Endometrial microvascular endothelial cells (primary cell): ENCODE measurements around the gene SOX18. TPM values are rescaled to one million over a fixed set of nuclear protein-coding genes. Genes with fewer than 3 reads are reported as not detected.
"Not testable (repeated sequence)": the region's sequence is repeated elsewhere in the genome, so short reads cannot be mapped to it uniquely, and the experiment has no call there.

Experiments used
- in situ Hi-C: cut with HindIII; loops from 2 replicates; pipeline ENCODE4 v1.10.0; 2017; ENCODE audit warnings: low sequenced_read_pairs, low pct_unique_long_range_greater_than_20kb; ENCODE audit errors: inconsistent ontology term
- total RNA-seq: library from RNA; depleted of rRNA; stranded (reverse); fragments of >200 nt; gene quantifications from one replicate; pipeline ENCODE4 v1.2.3, GENCODE V29; 2015; ENCODE audit errors: inconsistent ontology term

SOX18 gene
- total RNA-seq, 1 donor from 2014 or later = 0.37 TPM

DNA sequence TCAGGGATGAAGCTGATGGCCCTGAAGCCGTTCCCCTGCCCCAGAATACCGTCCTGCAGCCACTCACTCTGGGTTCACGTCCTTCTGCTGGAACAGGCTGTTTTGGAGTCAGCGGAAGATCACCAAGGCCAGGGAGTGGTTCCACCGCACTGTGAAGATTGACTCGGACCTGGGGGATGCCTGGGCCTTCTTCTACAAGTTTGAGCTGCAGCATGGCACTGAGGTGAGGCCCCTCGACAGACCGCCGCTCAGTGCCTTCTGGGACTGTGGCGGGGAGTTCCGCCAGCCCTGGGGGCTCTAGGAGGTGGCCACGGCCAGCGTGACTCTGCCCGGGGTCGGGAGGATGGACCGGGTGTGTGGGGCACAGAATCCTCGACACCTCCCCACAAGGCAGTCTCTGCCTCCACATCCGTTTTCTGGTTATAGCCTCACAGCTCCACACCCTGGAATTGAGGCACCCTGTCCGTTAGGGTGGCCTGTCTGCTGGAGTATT lies 17.6 kb downstream of the SOX18 start:
- in situ Hi-C loops = no loop called here

DNA sequence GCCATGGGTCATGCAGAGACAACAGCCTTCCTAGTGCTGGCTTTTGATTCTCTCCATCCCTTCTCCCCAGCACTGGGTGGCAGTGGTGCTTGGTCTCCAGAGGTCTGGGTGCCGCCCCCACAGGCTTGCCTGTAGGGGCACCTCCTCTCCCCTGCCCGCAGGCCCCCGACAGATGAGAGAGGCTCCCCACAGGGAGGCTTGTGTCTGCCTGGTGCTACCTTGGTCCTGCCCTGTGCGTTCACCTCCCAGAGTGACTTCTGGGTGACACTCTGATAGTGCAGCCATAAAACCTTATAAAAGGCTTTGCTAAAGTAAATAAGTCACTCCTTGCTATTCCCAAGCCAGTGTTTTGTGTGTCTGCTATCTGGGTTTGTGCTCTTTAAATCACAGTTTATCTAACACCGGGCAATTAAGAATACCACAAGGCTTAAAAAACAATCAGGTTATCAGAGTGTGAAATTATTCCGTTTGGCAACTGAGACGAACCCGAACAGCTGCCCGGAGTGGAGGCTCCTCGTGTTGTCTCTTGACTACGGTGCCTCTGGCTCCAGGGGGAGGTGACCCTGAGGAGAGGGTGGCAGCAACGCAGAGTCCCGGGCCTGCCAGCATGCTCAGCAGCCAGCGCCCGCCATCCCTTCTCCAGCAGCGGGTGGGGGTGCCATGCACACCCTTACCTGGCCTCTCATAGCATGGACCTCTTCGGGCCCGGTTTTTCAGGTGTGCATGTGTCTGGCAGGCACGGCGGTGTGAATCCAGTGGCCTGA lies 18.9 kb downstream of the SOX18 start:
- in situ Hi-C loops = no loop called here

DNA sequence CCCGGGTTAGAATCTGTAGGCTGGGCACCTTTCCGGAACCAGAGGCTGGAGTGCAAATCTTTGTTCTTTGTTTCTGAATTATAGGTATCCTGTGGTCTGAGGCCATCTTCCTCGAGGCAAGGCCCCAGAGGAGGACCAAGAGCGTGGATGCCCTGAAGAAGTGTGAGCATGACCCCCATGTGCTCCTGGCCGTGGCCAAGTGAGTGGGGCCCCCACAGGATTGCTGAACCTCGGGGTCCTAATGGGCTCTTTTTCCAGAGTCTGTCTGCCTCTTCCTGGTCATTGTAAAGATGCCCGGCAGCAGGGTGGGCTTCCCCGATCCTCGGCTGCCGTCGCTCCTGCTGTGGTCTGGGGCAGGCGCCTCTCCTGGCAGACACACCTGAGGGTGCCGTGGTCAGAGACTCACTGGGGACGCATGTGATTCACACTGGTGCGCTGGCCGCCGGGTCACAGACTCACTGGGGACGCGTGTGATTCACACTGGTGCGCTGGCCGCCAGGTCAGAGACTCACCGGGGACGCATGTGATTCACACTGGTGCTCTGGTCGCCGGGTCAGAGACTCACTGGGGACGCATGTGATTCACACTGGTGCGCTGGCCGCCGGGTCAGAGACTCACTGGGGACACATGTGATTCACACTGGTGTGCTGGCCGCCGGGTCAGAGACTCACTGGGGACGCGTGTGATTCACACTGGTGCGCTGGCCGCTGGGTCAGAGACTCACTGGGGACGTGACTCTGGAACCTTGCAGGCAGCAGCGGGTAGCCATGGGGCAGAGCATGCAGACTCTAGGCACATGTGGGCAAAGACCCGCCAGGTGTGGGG lies 19.9 kb downstream of the SOX18 start:
- in situ Hi-C loops = no loop called here

DNA sequence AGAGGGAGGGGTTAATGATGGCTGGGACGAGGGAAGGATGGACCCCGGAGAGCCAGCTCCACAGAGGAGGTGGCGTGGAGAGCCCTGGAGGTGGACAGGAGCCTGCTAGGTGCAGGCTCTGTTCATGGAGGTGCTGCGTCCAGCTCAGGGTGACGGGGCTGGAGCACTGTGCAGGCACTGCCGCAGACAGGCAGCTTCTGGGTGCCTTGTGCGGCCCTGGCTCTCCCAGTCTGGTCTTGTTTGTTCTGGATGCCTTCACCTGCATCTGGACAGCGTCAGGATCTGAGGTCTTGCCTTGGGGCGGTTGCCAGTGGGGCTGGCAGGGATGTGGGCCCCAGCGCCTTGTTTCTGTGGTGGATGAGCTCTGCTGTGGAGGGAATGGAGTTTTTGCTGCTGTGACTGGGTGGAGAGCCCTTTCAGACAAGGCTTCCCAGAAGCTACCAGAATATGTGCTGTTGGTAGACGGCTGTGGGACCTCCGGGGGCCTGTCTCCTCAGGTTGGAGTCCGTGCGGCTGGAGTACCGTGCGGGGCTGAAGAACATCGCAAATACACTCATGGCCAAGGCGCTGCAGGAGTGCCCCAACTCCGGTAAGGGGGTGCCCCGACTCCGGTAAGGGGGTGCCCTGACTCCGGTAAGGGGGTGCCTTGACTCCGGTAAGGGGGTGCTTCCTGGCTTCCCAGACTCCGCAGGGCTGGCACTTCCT lies 21.3 kb downstream of the SOX18 start:
- in situ Hi-C loops = no loop called here

DNA sequence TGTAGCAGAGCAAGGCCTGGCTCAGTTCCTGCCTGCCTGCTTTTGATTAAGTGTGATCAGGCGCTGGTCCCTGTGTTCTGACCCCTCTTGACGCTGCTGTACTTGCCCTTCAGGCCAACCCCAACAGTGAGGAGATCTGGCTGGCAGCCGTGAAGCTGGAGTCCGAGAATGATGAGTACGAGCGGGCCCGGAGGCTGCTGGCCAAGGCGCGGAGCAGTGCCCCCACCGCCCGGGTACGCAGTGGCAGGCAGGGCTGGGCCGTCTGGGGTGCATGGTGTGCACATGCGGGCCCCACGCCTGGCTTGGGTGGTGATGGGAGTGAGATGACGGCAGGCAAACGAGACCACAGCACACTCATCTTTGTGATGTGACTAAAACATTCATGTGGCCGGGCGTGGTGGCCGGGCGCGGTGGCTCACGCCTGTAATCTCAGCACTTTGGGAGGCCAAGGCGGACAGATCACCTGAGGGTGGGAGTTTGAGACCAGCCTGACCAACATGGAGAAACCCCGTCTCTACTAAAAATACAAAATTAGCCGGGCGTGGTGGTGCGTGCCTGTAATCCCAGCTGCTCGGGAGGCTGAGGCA lies 23.5 kb downstream of the SOX18 start:
- in situ Hi-C loops = no loop called here

DNA sequence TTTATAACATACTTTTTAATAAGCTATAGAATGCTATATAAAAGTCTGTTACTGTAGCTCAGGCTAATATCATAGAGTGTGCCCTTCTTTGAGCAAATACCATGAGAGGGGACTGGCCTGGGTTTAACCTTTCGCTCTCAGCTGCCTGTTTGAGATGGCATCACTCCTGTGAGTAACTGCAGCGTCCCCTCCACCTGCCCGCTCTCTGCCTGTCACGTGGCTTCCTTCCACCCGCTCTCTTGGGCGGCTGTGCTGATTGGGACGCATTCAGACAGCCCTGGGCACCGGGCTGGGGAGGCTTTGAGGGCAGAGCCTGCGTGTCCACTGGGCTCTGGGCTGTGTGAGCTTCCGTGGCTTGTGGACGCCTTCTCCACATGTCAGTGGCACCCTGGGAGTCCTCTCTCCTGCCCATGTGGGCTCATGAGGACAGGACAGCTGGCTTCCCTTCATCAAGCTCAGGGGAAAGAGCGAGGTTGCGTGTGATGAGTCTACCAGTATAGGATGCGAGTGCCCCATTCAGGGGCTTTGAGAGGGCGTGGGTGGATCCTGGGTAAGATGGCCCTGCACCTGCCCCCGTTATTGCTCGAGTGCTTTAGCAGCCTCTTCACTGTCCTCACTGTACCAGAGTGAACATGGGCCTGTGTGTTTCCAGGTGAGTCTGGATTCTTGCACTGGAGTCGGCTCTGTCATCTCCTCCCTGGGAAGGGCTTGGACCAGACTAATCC lies 24.2 kb downstream of the SOX18 start:
- in situ Hi-C loops = no loop called here

DNA sequence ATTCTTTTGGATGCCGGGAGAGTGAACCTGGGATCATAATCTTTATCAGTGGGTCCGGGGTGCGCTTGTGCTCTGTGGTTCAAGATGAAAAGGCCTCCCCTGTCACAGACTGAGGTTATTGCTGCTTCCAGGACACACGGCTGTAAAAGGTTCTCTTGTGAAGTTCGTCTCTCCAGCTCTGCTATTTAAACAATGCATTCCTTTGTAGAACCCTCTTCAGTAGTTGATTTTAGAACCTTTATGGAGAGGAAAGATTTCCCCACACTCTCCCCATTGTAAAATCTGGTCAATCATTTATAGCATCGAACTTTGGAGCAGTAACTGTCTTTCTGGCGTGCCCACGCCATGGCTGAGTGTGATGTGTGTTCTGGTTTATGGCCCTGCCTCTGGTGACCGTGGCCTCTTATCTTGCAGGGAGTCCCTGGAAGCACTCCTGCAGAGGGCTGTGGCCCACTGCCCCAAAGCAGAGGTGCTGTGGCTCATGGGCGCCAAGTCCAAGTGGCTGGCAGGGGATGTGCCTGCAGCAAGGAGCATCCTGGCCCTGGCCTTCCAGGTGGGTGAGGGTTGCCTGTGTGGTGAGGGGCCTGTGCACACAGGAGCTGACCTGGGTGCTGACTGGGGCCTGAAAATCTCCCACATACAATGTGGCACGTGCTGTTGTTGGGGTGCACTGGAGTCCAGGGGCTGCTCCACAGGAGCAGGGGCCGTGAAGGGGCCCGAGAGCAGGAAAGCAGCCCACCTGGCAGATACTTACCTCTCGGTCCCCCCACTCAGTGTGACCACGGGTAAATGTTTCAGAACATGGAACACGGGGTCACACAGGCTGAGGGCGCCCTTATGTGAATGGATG lies 25.1 kb downstream of the SOX18 start:
- in situ Hi-C loops = no loop called here

DNA sequence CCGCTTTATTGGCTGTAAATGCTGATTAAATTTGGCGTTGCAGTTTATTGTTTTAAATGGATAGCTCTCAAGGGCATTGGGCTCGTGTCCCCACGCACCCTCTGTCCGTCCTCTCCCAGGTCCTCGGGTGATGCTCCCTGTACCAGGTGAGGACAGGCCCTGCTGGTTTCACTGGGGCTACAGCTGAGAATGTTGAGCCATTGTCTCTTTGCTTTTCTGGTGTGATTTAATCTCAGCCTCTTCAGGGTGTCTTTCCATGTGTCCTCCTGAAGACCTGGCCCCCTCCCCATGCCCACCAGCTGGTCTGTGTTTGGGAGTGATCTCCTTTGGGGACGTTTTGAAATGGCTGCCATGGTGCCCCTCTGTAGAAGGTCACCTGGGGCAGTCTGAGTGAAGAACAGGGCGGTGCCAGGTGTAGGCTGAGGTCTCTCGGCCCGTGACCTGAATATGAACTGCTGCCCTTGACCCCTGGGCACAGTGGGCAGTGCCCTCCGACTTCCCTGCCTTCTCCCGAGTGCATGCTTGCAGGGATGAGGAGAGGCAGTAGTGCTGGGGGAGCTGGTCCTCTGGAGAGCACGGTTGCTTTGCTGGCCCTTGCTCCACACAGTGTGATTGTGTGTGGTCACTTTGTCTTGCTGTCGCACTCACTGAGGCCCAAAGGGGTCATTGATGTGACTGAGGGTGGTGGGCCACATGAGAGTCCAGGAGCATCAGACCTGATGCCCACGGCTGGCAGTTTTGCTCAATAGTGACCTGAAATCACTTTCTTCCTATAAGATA lies 25.9 kb downstream of the SOX18 start:
- in situ Hi-C loops = no loop called here

DNA sequence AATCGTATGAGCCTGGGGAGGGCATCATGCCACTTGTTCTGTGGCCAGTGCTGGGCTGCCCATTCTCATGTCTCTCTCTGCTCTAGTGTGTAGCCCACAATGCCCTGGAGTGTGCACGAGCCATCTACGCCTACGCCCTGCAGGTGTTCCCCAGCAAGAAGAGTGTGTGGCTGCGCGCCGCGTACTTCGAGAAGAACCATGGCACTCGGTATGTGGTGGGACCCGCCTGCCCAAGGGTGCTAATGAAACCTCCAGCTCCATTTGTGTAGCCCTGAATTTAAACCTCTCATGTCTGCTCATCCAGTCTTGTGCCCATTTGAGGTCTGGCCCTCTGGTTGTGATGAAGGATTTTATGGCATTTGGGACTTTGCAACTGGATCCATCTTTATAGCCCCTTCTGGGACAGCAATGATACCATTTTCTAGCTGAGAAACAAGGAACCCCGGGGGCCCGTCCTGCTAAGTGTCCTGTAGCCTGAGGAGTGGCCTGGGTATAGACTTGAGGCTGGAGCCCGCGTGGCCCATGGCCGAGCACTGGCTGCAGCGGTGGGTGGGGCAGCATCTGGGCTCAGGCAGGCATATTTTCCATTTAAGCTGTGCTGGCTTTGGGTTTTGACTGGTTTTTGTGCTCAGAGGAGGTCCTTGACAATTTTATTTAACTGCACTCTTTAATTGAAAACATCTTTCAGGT lies 26.6 kb downstream of the SOX18 start:
- in situ Hi-C loops = no loop called here

DNA sequence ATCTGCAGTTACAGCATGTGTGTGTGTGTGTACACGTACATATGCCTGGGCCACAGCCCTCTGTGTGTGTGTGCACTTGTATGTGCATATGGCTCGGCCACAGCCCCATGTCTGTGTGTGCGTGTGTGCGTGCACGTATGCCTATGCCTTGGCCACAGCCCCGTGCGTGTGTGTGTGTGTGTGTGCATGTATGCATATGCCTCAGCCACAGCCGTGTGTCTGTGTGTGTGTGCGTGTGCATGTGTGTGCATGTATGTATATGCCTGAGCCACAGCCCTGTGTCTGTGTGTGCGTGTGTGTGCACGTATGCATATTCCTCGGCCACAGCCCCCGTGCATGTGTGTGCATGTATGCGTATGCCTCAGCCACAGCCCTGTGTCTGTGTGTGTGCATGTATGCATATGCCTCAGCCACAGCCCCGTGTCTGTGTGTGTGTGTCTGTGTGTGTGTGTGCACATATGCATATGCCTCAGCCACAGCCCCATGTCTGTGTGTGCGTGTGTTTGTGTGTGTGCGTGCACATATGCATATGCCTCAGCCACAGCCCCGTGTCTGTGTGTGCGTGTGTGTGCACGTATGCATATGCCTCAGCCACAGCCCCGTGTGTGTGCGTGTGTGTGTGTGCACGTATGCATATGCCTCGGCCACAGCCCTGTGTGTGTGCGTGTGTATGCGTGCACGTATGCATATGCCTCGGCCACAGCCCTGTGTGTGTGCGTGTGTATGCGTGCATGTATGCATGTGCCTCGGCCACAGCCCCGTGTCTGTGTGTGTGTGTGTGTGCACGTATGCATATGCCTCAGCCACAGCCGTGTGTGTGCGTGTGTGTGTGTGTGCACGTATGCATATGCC lies 28.1 kb downstream of the SOX18 start:
- in situ Hi-C loops = no loop called here

DNA sequence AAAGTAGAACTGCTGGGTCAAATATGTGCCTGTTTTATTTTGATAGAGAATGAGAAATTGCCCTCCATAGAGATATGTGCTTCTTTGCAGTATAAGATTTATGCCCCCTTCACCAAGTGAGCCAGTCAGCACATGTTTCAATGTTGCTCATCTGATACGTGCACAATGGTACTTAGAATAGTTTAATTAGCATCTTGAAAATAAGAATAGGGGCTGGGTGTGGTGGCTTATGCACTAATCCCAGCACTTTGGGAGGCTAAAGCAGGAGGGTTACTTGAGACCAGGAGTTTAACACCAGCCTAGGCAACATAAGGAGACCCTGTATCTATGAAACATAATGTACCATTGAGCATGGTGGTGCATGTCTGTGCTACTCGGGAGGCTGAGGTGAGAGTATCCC lies 33.8 kb downstream of the SOX18 start:
- in situ Hi-C loops = no loop called here

DNA sequence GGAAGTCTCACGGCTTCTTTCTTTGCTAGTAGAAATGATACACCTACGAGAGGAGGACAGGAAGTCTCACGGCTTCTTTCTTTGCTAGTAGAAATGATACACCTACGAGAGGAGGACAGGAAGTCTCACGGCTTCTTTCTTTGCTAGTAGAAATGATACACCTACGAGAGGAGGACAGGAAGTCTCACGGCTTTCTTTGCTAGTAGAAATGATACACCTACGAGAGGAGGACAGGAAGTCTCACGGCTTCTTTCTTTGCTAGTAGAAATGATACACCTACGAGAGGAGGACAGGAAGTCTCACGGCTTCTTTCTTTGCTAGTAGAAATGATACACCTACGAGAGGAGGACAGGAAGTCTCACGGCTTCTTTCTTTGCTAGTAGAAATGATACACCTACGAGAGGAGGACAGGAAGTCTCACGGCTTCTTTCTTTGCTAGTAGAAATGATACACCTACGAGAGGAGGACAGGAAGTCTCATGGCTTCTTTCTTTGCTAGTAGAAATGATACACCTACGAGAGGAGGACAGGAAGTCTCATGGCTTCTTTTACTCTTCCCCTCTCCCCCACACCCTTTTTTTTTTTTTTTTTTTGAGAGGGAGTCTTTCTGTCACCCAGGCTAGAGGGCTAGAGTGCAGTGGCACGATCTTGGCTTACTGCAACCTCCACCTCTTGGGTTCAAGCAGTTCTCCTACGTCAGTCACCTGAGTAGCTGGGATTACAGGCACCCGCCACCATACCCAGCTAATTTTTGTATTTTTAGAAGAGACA lies 36.9 kb downstream of the SOX18 start:
- in situ Hi-C loops = not testable (repeated sequence)

DNA sequence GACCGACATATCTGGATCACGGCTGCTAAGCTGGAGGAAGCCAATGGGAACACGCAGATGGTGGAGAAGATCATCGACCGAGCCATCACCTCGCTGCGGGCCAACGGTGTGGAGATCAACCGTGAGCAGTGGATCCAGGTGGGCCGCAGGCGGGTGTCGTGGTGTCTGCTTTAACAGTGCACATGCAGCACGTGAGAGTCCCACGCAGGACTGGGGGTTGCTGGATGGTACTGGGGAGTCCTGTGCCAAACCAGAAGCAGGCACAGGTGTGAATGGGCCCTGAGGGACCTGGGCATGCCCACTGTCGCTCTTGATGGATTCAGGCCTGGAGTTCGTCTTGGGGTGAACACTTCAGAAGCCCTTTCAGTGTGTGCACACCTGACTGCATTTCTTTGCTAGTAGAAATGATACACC lies 38.1 kb downstream of the SOX18 start:
- in situ Hi-C loops = no loop called here

DNA sequence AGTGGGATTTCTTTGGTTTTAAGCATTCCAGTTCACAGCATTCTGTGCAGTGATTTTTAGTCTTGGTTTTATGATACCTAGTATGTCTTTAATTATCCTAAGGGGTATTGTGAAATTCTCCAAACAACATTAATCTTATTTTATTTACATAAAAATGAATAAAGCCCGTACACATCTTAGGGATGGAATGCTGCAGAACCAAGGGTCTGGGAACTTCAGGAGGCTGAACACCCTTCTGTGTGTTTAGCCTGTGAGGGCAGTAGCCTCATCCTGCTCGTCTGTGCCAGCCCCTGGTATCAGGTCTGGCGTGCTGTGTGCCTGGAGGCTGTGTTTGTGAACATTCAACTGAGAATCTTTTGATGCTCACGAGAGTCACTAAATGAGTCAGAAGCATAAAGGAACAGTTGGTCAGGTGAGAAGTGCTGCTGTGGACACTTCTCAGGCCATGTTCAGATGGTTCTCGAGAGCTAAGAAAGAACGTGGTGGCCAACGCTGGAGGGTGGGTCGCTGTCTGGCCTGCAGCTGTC lies 38.7 kb downstream of the SOX18 start:
- in situ Hi-C loops = no loop called here
